ENCODE measurements around the gene IGF1.

Gene IGF1

GRCh38 chr12:102415515-102415914 is 64.8 kb downstream of the IGF1 start:
- Histone ChIP-seq H3K27me3 (ENCODE audit: insufficient read depth, low read length, poor library complexity, severe bottlenecking) (no peaks in the 10 kb centered on the region), H3K4me1 (ENCODE audit: insufficient read depth, low read length, poor library complexity, severe bottlenecking) (no peaks in the 10 kb centered on the region), H3K9me3 (ENCODE audit: insufficient read depth, low read depth, low read length) (no peaks in the 10 kb centered on the region), H3F3A (ENCODE audit: low read depth) (no peaks in the 10 kb centered on the region), H3K79me2 (ENCODE audit: insufficient read depth, low read length) (no peaks in the 10 kb centered on the region), H3K4me3 (ENCODE audit: low read length, poor library complexity, severe bottlenecking) (no peak overlapping the region), H3K36me3 (ENCODE audit: insufficient read depth, low read length) (no peaks in the 10 kb centered on the region), H3K4me2 (ENCODE audit: low read depth, low read length, poor library complexity, severe bottlenecking) (no peak overlapping the region), H2AFZ (ENCODE audit: low read length) (no peak overlapping the region), H3K9me2 (replicated peaks; ENCODE audit: low read depth, low read length) (no peaks in the 10 kb centered on the region), H3K9ac (ENCODE audit: low read depth, low read length, poor library complexity, severe bottlenecking) (no peak overlapping the region), H4K20me1 (ENCODE audit: insufficient read depth, low read length, poor library complexity, severe bottlenecking) (no peaks in the 10 kb centered on the region)
- TF ChIP-seq CTCF (conservative IDR thresholded peaks at IDR 0.05; ENCODE audit: low read length) (no peak), EZH2phosphoT487 (IDR thresholded peaks at IDR 0.05; ENCODE audit: borderline replicate concordance) (no peak)

- Histone ChIP-seq H3K4me1 (ENCODE audit: insufficient read depth, low read length, poor library complexity, severe bottlenecking) (no peaks in the 10 kb centered on the region), H3K4me2 (ENCODE audit: low read depth, low read length, poor library complexity, severe bottlenecking) (no peak overlapping the region), H3K27me3 (ENCODE audit: insufficient read depth, low read length, poor library complexity, severe bottlenecking) (no peaks in the 10 kb centered on the region), H3K9me2 (replicated peaks; ENCODE audit: low read depth, low read length) (no peaks in the 10 kb centered on the region), H3K4me3 (ENCODE audit: low read length, poor library complexity, severe bottlenecking) (no peak overlapping the region), H3K79me2 (ENCODE audit: insufficient read depth, low read length) (no peaks in the 10 kb centered on the region), H3K9ac (ENCODE audit: low read depth, low read length, poor library complexity, severe bottlenecking) (no peak overlapping the region), H4K20me1 (ENCODE audit: insufficient read depth, low read length, poor library complexity, severe bottlenecking) (no peaks in the 10 kb centered on the region), H3K9me3 (ENCODE audit: insufficient read depth, low read depth, low read length) (no peaks in the 10 kb centered on the region), H3F3A (ENCODE audit: low read depth) (no peaks in the 10 kb centered on the region), H2AFZ (ENCODE audit: low read length) (no peak overlapping the region), H3K36me3 (ENCODE audit: insufficient read depth, low read length) (no peaks in the 10 kb centered on the region)
- TF ChIP-seq EZH2phosphoT487 (IDR thresholded peaks at IDR 0.05; ENCODE audit: borderline replicate concordance) (no peak), CTCF (conservative IDR thresholded peaks at IDR 0.05; ENCODE audit: low read length) (no peak)
Observed at GRCh38 chr12:102413396-102413795, 67.0 kb downstream of the IGF1 start.

GRCh38 chr12:102410511-102410910 is 69.9 kb downstream of the IGF1 start:
- no peaks in the 10 kb centered on the region for H3K36me3 ChIP-seq (ENCODE audit: insufficient read depth, low read length)
- no peaks in the 10 kb centered on the region for H3F3A ChIP-seq (ENCODE audit: low read depth)
- H3K4me2 ChIP-seq (ENCODE audit: low read depth, low read length, poor library complexity, severe bottlenecking) = no peak overlapping the region
- no peaks in the 10 kb centered on the region for H3K79me2 ChIP-seq (ENCODE audit: insufficient read depth, low read length)
- H3K9ac ChIP-seq (ENCODE audit: low read depth, low read length, poor library complexity, severe bottlenecking) = no peak overlapping the region
- TF ChIP-seq CTCF (conservative IDR thresholded peaks at IDR 0.05; ENCODE audit: low read length) (no peak), EZH2phosphoT487 (IDR thresholded peaks at IDR 0.05; ENCODE audit: borderline replicate concordance) (no peak)
- H3K4me1 ChIP-seq (ENCODE audit: insufficient read depth, low read length, poor library complexity, severe bottlenecking) = no peaks in the 10 kb centered on the region
- no peaks in the 10 kb centered on the region for H3K9me3 ChIP-seq (ENCODE audit: insufficient read depth, low read depth, low read length)
- H3K4me3 ChIP-seq (ENCODE audit: low read length, poor library complexity, severe bottlenecking) = no peak overlapping the region
- no peaks in the 10 kb centered on the region for H3K9me2 ChIP-seq (replicated peaks; ENCODE audit: low read depth, low read length)
- no peaks in the 10 kb centered on the region for H3K27me3 ChIP-seq (ENCODE audit: insufficient read depth, low read length, poor library complexity, severe bottlenecking)
- no peak overlapping the region for H2AFZ ChIP-seq (ENCODE audit: low read length)
- no peaks in the 10 kb centered on the region for H4K20me1 ChIP-seq (ENCODE audit: insufficient read depth, low read length, poor library complexity, severe bottlenecking)
